GM19043 (cell line): ENCODE results near the gene HBA1.
"Not testable (repeated sequence)": the region's sequence is repeated elsewhere in the genome, so short reads cannot be mapped to it uniquely, and the experiment has no call there.

Experiments
- ATAC-seq: cut with Tn5 transposase; IDR thresholded peaks from one replicate; pipeline ENCODE4 v1.9.1; 2021; ENCODE audit warnings: low read depth; ENCODE audit not compliant: unreplicated experiment

The HBA1 gene

GRCh38 chr16:173928-174769 lies 2.3 kb upstream of the HBA1 start:
- not testable (repeated sequence) for ATAC-seq

- ATAC-seq: no peak
These were observed 1.2 kb upstream of the HBA1 start for GRCh38 chr16:175011-175949.

GRCh38 chr16:176006-176405 lies 474 bp upstream of the HBA1 start:
- not testable (repeated sequence) for ATAC-seq

GRCh38 chr16:177394-177822 lies 928 bp downstream of the HBA1 start:
- ATAC-seq: no peak

GRCh38 chr16:177981-178667 lies 1.6 kb downstream of the HBA1 start:
- ATAC-seq: no peak

- ATAC-seq: no peak
These were observed 2.2 kb downstream of the HBA1 start for GRCh38 chr16:178668-179015.

GRCh38 chr16:179211-180092 lies 3.0 kb downstream of the HBA1 start:
- ATAC-seq: no peak

GRCh38 chr16:180101-180675 lies 3.7 kb downstream of the HBA1 start, which contains the start of gene HBQ1:
TSS of gene HBQ1 (plus strand) at chr16:180459. CDS start at chr16:180487, 28 bp downstream.
- no peak for ATAC-seq

- ATAC-seq: no peak
These were observed 4.4 kb downstream of the HBA1 start for GRCh38 chr16:180681-181564.

GRCh38 chr16:181565-182021 lies 5.1 kb downstream of the HBA1 start:
- no peak for ATAC-seq

GRCh38 chr16:183005-183404 lies 6.5 kb downstream of the HBA1 start:
- no peak for ATAC-seq

GRCh38 chr16:185213-185612 lies 8.7 kb downstream of the HBA1 start:
- no peak for ATAC-seq

- no peak for ATAC-seq
These were observed 9.2 kb downstream of the HBA1 start for GRCh38 chr16:185691-186090.

GRCh38 chr16:187330-187729 lies 10.8 kb downstream of the HBA1 start:
- no peak for ATAC-seq

GRCh38 chr16:188674-189073 lies 12.2 kb downstream of the HBA1 start:
- ATAC-seq: no peak

- no peak for ATAC-seq
These were observed 13.2 kb downstream of the HBA1 start for GRCh38 chr16:189604-190186.

- no peak for ATAC-seq
These were observed 15.4 kb downstream of the HBA1 start for GRCh38 chr16:191831-192230.

- no peak for ATAC-seq
These were observed 16.2 kb downstream of the HBA1 start for GRCh38 chr16:192686-193085.
